ENCODE measurements around the gene DAO. TPM values are rescaled to one million over a fixed set of nuclear protein-coding genes. Genes with fewer than 3 reads are reported as not detected.

Gene DAO
- total RNA-seq, 1 donor: not detected

DNA sequence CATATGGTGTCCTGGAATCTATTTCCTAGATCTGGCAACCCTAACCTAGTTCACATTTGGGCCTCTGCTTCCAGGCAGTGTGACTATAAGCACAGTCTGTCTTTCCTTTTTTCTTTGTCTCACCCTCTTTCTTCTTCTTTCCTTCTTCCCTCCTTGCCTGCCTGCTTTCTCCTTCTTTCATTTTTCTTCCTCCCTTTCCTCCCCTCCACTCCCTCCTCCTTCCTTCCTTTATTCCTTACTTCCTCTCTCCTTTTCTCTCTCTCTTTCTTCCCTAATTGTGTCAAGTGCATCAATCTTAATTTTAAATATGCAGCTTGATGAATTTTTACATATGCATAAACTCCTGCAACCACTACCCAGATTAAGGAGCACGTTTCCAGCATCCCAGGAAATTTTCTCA, 4.6 kb upstream of the DAO start:
- DNase-seq (ENCODE audit: low read depth): no peak
- H3K4me3 ChIP-seq (ENCODE audit: low read depth, low read length): no peak overlapping the region
- TF ChIP-seq, protein P1, sequence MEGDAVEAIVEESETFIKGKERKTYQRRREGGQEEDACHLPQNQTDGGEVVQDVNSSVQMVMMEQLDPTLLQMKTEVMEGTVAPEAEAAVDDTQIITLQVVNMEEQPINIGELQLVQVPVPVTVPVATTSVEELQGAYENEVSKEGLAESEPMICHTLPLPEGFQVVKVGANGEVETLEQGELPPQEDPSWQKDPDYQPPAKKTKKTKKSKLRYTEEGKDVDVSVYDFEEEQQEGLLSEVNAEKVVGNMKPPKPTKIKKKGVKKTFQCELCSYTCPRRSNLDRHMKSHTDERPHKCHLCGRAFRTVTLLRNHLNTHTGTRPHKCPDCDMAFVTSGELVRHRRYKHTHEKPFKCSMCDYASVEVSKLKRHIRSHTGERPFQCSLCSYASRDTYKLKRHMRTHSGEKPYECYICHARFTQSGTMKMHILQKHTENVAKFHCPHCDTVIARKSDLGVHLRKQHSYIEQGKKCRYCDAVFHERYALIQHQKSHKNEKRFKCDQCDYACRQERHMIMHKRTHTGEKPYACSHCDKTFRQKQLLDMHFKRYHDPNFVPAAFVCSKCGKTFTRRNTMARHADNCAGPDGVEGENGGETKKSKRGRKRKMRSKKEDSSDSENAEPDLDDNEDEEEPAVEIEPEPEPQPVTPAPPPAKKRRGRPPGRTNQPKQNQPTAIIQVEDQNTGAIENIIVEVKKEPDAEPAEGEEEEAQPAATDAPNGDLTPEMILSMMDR (IDR thresholded peaks at IDR 0.05; ENCODE audit: insufficient read depth, low read depth, low read length): no peak

DNA sequence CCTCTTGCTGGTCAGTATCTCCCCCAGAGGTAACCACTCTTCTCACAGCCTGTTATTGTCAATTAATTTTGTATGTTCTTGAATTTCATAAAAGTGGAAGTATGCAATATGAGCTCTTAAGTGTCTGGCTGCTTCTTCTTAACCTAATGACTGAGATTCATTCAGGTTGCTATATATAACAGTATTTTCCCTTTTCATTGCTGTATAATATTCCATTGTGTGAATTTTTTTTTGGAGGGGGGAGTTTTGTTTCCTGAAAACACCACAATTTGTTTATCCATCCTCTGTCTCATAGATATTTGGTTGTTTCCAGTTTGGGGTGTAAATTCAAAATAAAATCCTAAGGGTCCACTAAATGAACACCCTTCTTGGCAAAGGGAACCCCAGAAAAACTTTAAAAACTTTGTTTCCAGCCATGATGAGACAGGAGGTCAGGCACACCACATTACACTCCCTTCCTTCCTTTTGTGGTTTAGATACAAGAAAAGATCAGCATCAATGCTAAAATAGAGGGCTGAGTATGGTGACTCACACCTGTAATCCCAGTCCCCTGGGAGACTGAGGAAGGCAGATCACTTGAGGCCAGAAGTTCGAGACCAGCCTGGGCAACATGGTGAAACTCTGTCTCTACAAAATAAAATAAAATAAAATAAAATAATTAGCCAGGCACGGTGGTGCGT, 4.1 kb upstream of the DAO start:
- no peak for DNase-seq (ENCODE audit: low read depth)
- TF ChIP-seq, protein P1 (IDR thresholded peaks at IDR 0.05; ENCODE audit: insufficient read depth, low read depth, low read length): no peak
- no peak overlapping the region for H3K4me3 ChIP-seq (ENCODE audit: low read depth, low read length)

DNA sequence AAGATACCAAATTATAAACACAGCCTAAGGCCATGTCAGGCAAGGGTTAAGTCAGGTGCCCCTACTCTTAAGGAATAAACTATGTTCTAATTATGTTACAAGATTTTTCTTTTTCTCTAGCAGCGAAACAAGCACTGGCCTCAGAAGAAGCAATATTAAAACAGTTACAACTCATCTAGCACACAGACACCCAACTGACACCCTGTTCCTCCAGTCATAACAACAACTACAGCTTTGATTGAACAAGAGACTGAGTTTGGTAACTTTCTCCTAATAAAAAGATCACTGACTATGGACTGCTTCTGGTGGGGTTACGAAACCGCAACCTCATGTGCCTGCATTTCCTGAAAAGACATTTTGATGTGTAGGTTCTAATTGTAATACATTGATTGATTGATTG, 3.3 kb upstream of the DAO start:
- DNase-seq (ENCODE audit: low read depth): no peak
- no peak overlapping the region for H3K4me3 ChIP-seq (ENCODE audit: low read depth, low read length)
- TF ChIP-seq, protein P1 (IDR thresholded peaks at IDR 0.05; ENCODE audit: insufficient read depth, low read depth, low read length): no peak

DNA sequence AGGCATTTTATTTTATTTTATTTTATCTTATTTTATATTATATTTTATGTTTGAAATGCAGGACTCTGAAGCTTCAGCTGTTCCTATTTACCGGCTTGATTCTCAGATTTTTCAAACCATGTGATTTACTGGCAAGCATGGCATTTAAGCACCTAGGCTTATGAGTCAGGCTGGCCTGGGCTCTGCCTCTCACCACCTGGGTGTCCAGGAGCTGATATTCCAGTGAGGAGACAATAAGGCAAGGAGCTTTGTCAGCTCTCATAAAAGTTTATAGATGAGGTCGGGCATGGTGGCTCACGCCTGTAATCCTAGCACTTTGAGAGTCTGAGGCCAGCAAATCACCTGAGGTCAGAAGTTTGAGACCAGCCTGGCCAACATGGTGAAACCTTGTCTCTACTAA, 2.1 kb downstream of the DAO start:
- no peak for DNase-seq (ENCODE audit: low read depth)
- TF ChIP-seq, protein P1 (IDR thresholded peaks at IDR 0.05; ENCODE audit: insufficient read depth, low read depth, low read length): no peak
- H3K4me3 ChIP-seq (ENCODE audit: low read depth, low read length): no peak overlapping the region

DNA sequence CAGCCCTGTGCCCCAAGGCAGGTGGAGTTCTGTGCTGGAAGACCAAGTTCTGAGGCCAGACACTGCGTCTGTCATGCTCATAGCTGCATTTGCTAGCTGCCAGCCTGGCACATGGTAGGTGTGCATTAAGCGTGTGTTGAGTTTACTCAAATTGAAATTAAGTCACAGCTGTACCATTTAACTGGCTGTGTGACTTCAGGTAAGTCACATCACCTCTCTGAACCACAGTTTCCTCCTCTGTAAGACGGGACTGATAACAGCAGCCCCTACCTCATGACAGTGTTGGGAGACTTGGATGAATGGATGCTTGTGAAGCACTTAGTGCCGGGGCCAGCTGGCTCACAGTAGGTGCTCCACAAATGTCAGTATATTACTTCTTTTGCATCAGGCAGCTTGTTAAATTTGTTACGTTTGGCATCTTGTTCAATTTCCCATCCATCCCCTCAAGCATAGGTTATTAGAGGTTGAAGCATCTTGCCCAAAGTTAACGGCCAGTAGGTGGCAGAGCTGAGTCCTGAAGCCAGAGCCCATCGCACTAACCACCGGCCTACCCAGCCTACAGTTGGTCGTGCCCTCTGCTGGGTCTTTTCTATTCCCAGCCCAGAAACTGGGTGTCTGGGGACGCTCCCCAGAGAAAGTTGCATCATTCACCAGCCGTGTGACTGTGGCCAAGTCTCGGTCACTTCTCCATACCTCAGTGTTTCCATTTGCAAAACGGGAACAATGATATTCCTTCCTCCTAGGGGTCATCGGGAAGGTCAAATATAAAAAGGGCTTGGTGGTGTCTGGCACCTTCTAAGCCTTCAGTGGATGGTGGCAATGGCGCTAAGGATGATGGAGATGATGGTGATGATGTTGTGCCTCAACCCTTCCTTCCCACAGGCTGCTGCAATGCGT, 4.5 kb downstream of the DAO start:
- TF ChIP-seq, protein P1 (IDR thresholded peaks at IDR 0.05; ENCODE audit: insufficient read depth, low read depth, low read length): peak; percentile 67
- peak; percentile 25 for DNase-seq (ENCODE audit: low read depth)

DNA sequence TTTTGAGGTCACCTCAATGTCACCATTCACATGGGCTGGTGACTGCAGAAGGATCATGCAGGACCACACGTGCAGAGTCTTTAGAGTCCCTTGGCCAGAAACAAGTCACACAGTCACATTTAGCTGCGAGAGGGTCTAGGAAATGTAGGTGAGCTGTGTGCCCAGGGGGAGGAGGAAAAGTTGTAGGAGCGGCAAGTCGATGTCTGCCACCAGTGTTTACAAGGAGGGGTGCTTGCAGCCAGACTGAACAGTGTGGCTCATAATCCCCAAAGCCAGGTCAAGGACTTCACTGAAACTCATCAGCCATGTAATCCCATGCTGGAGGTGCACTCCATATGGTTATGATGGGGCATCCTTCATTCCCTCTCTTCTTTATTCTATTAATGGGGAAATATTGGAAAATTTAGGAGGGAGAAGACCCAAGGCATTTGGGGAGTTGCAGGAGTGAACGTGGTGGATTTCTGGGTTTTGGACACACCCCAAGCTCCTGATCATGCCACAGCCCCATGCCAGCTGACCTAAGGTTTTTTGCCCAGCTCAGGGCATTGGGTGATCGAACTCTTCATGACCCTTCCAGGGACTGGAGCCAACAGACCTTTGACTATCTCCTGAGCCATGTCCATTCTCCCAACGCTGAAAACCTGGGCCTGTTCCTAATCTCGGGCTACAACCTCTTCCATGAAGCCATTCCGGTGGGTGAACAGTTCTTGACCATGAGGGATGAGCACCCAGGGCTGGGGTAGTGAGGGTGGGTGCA, 7.2 kb downstream of the DAO start:
- DNase-seq (ENCODE audit: low read depth): no peak
- TF ChIP-seq, protein P1 (IDR thresholded peaks at IDR 0.05; ENCODE audit: insufficient read depth, low read depth, low read length): no peak
- no peak overlapping the region for H3K4me3 ChIP-seq (ENCODE audit: low read depth, low read length)

More for the DNA sequence above, 4.5 kb downstream of the DAO start:
- H3K4me3 ChIP-seq (ENCODE audit: low read depth, low read length): no peak overlapping the region

All from fibroblast of villous mesenchyme (primary cell).